ENCODE measurements around the gene ZNF333.

Gene ZNF333

GRCh38 chr19:14689598-14690503, at the start of gene ZNF333:
TSS of gene ZNF333 (plus strand) at chr19:14690048. CDS start at chr19:14693492, 3,444 bp downstream.
- no peak for TF ChIP-seq CTCF (IDR thresholded peaks at IDR 0.05)

GRCh38 chr19:14648506-14648905, 41.3 kb upstream of the ZNF333 start:
- TF ChIP-seq CTCF (IDR thresholded peaks at IDR 0.05) = no peak

GRCh38 chr19:14649020-14649419, 40.8 kb upstream of the ZNF333 start:
- TF ChIP-seq CTCF (IDR thresholded peaks at IDR 0.05) = no peak

GRCh38 chr19:14650161-14650560, 39.7 kb upstream of the ZNF333 start:
- TF ChIP-seq CTCF (IDR thresholded peaks at IDR 0.05) = no peak

GRCh38 chr19:14654786-14655560, 34.9 kb upstream of the ZNF333 start:
- no peak for TF ChIP-seq CTCF (IDR thresholded peaks at IDR 0.05)

GRCh38 chr19:14655726-14656125, 34.1 kb upstream of the ZNF333 start:
- TF ChIP-seq CTCF (IDR thresholded peaks at IDR 0.05) = no peak

- no peak for TF ChIP-seq CTCF (IDR thresholded peaks at IDR 0.05)
These were observed 29.9 kb upstream of the ZNF333 start for GRCh38 chr19:14659874-14660489.
